AG10803 (cell line): Measurements from ENCODE around the gene DDX1.
A peak's percentile ranks its signal among the peaks of the same experiment; 100 is the strongest.

Experiments
- DNase-seq: peaks from one replicate; pipeline ENCODE4 v3.0.0; 2010; ENCODE audit warnings: low read depth
- H3K4me3 ChIP-seq: 2 replicates; pipeline ENCODE4 v1.5.1; 2011; ENCODE audit warnings: mild to moderate bottlenecking, low read length, control low read depth
- TF ChIP-seq, protein P1 (sequence below): conservative IDR thresholded peaks from 2 replicates; pipeline ENCODE4 v1.5.1; 2011; ENCODE audit warnings: mild to moderate bottlenecking, low read length, control low read depth, inconsistent platforms

Gene DDX1

DNA sequence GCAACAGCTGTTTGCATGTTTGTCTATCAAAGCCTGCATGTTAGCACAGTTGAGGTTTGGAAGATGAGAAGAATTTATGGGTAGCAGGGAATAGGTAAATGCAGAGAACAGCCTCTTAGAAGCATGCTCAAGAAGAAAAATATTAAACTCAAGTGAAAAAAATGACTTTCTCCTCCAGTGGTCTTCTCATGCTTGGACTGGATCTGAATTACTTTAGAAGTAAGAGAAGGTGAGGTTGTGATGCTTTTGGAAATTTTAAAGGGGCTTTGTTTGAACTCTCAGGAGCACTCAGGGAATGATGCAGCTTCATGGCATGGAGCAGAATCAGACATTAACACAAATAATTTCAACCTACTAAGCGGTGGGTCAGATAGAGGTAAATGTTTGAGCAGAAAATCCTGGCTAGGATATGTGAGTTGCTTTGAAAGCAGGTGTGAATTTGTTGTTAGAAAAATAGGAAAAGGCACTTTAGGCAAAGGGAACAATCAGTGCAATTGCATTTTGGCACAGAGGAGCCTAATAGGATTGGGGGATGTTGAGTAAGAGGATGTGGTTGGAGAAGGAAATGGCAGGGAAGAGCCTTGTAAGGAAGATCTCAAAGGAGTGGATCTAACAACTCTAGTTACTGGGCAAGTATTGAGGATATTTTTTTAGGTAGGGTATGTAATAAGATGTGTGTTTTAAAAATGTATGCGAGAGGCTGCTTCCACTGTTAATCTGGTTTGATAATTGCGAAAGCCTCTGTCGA lies 76.3 kb downstream of the DDX1 start:
- TF ChIP-seq, protein P1, sequence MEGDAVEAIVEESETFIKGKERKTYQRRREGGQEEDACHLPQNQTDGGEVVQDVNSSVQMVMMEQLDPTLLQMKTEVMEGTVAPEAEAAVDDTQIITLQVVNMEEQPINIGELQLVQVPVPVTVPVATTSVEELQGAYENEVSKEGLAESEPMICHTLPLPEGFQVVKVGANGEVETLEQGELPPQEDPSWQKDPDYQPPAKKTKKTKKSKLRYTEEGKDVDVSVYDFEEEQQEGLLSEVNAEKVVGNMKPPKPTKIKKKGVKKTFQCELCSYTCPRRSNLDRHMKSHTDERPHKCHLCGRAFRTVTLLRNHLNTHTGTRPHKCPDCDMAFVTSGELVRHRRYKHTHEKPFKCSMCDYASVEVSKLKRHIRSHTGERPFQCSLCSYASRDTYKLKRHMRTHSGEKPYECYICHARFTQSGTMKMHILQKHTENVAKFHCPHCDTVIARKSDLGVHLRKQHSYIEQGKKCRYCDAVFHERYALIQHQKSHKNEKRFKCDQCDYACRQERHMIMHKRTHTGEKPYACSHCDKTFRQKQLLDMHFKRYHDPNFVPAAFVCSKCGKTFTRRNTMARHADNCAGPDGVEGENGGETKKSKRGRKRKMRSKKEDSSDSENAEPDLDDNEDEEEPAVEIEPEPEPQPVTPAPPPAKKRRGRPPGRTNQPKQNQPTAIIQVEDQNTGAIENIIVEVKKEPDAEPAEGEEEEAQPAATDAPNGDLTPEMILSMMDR, result no peak
- peak; percentile 71 for DNase-seq
- no peak overlapping the region for H3K4me3 ChIP-seq

DNA sequence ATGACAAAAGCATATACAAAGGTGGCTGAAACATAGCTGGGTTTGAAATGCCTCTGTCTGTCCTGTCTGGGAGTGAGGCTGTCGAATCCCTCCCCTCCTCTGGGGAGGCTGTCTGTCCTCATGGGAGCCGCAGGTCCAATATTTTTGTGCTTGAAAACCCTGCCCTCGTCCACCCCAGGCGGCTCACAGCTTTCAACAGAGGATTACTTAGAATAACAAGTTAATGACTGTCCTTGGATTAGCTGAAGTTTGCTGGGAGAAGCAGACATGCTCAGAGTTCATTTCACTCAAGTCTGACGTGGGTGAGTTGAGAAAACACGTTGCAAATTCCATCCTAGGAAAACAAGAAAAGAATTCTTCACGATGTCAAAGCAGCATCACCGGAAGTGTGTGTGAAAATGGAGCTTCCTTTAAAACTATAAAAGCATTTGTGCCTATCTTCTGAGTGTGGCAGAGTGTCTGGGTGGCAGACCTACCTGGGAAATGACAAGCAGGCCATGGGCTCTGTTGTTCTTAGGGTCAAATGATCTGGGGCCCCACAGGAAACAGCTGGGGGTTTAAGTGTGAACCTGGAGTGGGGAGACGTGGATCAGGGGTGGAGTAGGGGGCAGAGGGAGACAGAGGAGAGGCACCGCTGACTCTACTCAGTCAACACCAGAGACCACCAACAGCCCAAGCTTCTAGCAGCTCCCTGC lies 77.1 kb downstream of the DDX1 start:
- DNase-seq, result peak; percentile 61
- TF ChIP-seq, protein P1, result no peak
- H3K4me3 ChIP-seq, result no peak overlapping the region

DNA sequence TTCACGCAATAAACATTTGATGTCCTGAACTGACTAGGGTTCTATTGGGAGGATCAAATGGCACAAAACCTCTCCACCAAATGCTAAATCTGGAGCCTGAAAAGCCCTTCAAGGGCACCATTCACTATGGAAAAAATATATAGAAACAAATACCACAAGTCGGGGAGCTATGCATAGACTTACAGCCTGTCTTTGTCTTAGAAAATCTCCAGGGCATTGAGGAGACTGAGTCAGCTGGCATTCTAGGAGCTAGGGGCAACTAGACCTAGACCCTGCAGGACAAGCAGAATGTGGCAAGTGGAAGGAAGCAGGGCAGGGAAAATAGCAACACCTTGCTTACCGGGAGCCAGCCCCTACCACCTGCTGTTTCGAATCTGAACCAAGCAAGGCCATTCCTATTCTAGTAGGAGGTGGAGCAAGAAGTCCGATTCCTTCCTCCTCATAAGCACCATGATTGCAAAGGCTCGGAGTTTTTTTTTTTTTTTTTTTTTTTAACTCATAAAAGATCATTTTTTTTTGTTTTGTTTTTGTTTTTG lies 77.8 kb downstream of the DDX1 start:
- TF ChIP-seq, protein P1, result no peak
- no peak for DNase-seq

DNA sequence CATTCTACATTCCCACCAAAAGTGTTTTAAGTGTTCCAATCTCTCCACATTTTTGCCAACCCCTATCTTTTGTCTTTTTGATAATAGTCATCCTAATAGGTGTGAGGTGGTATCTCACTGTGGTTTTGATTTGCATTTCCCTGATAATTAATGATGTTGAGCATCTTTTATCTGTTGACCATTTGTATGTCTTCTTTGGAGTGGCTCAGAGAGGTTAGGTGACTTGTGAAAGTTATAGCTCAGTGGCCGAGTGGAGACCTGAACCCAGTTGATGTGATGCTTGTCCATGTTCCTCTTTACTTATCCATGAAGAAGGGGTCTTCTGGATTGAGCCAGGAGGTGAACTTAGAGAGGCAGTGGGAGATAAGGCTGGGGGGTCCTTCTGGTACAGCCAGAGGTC lies 78.8 kb downstream of the DDX1 start:
- TF ChIP-seq, protein P1, result no peak
- H3K4me3 ChIP-seq, result no peak overlapping the region
- no peak for DNase-seq

More for the DNA sequence above, 77.8 kb downstream of the DDX1 start:
- no peak overlapping the region for H3K4me3 ChIP-seq

DNA sequence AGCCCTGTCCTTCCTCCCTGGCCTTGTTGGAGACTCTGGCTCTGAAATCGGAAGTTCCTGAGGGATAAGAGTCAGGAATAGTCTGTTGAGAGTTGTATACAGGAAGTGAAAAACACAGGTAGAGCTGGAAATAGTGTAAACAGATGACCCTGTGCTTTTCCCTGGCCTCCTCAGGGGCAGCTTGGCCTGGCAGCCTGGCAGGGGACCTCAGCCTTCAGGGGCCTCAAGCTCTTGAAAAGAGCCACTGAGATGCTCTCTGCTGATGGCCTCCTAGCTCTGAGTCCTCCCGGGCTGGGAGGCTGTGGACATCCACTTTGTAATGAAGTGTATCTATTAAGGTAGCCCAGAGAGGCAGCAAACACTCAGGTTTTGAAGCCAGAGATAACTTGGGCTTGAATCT lies 79.3 kb downstream of the DDX1 start:
- no peak overlapping the region for H3K4me3 ChIP-seq
- no peak for DNase-seq
- TF ChIP-seq, protein P1, result no peak

DNA sequence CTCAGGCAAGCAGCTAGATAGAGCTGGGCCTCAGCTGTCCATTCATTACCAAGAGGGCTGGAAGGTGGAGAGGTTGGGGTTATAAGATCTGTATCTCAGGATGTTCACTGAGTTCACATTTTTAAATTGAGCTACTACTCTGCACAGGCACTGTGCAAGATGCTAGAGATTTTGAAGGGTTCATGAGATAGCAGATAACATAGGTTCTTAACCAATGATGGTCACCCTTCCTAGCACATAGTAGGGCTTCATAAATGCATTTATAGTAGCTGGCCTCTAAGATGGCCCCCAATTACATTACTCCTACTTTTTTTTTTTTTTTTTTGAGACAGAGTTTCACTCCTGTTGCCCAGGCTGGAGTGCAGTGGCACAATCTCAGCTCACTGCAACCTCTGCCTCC lies 79.7 kb downstream of the DDX1 start:
- H3K4me3 ChIP-seq, result no peak overlapping the region
- no peak for DNase-seq
- TF ChIP-seq, protein P1, result no peak
